GM19395 (cell line): Measurements from ENCODE around the gene HLA-E.

Experiments used
- ATAC-seq: cut with Tn5 transposase; IDR thresholded peaks from one replicate; pipeline ENCODE4 v1.9.1; 2021; ENCODE audit warnings: mild to moderate bottlenecking, moderate library complexity; ENCODE audit not compliant: unreplicated experiment

The HLA-E gene

DNA sequence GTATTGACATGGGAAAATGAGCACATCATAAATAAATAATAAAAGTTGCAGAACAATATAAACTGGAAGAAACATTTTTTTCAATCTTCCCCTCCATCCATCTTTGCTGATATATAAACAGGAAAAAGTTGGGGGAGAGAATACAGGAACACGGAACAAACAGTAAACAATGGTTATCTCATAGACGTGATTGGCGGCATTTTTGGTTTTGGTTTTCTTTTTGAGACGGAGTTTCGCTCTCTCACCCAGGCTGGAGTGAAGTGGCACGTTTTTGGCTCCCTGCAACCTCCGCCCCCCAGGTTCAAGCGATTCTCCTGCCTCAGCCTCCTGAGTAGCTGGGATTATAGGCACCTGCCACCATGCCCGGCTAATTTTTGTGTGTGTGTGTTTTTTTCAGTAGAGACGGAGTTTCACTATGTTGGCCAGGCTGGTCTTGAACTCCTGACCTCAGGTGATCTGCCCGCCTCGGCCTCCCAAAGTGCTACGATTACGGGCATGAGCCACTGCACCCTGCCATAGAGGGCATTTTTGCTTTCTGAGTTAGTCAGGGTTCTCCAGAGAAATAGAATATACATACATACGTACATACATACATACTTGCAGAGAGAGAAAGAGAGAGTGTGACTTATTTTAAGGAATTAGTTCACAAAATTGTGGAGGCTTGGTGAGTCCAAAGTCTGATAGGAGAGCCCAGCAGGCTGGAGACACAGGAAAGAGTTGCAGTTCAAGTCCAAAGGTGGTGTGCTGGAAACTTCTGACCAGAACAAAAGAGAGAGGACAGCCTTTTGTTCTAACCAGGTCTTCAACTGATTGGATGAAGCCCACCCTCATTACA lies 44.4 kb downstream of the HLA-E start:
- no peak for ATAC-seq

DNA sequence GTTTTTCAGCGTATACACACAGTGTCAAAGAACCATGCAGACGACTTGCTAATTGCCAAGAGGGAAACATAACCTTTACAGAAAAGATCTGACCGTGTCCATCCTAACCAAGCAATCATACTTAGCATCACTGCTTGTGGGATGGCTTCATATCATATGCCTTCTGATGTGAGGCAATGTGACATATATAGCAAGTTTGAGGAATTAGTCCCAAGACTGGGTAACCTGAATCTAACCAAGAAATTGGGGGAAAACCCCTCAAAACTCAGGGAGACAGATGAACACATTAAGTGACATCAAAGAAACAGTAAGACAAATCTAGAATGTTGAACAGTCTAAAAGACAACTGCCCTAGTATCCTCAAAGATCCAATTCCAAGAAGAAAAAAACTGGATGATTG lies 48.6 kb downstream of the HLA-E start:
- no peak for ATAC-seq

DNA sequence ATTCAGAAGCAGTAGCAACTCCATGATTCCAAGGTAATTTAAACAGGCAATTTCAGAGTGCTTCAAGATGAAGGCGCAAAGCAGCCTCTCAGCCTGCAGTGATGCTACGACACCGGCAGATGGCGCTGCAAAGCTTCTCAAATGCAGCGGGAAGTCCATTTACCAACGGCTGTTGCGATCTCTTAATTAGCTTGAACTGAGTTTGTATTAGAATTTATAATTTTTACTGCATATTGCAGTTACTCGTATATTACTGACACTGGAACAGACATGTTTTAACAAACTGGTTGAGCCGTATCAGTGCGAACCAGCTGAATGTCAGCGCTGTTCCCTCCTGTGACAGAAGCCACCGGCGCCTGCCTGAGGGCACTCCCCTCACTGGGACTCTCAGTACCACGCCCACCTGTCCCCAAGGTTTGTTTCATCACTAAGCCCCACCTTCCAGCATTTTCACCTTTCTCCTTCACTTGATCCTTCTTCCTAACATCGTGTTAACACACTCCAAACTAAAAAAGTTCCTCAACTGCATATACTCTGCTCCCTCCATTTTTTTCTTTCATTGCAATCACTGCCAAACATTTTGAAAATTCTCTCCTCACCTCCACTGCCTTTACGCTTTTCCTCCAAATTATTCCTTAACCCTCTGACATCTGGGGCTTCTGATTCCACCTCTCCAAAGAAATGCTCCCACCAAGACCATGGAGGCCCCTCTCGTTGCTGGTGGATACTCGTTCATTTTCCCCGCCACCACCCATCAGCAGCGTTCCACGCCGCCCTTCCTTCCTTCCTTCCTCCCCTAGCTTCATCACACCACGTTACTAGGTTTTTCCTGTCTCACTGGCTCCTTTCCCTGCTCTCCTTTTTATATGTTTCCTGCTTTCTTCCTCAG lies 52.5 kb downstream of the HLA-E start:
- no peak for ATAC-seq

DNA sequence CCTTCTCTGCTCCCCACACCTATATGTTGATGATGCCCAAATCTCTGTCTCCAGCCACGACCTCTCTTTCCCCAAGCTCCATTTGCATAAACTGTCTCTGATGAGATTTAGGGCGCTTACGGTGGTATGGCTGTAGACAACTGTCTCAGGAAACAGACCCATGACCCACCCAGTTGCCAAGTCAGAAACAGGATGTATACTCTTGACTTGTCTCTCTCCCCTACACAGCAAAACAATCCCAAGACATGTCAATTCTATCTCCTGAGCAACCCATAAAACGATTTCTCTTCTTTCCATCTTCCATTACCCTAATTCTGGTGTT lies 53.1 kb downstream of the HLA-E start:
- no peak for ATAC-seq

DNA sequence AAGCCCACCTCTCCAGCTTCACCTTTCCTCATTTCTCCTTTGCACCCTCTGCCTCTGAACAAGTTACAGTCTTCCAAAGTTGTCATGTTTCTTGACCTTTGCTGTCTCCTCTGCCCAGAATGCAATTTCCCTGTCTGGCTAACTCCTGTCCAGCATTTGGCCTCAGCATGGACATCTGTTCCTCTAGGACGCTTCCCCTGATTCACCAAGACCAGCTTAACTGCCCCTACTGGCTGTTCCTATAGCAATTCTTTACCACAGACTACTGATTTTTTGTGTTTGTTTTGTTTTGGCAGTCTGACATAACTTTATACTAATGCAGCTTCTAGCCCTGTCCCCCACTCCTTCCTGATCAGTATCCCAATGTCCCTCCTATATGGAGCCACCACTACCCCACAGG lies 53.6 kb downstream of the HLA-E start:
- ATAC-seq: no peak
